ENCODE measurements around the gene MUC22.
"Not testable (repeated sequence)": the region's sequence is repeated elsewhere in the genome, so short reads cannot be mapped to it uniquely, and the experiment has no call there.

Gene MUC22

DNA sequence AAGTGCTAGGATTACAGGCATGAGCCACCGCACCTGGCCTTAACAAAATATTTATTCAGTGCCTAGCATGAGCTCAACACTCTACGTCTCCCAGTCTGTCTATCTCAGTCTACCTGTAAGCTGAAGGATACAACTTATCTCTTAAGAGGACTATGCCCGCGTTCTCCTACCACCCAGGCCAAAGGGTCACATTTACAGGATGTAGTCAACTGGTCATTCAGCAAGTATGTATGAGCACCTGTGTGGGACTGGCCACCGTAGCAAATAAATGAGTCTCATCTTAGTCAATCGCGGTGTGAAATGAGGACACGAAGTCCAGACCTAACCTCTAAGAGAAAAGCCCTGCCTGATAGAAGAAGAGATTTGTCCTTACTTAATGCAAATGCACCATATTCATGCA lies 49.9 kb downstream of the MUC22 start:
- TF ChIP-seq CTCF (IDR thresholded peaks at IDR 0.05; ENCODE audit: borderline replicate concordance, control extremely low read depth, extremely low read depth, insufficient read depth, missing control alignments) = no peak
- no peak for DNase-seq (ENCODE audit: low spot score)
- in situ Hi-C loops (cut with MboI; ENCODE audit: low sequenced_read_pairs, unreplicated experiment) = no loop called here

GRCh38 chr6:31063906-31064435 lies 53.7 kb downstream of the MUC22 start:
- in situ Hi-C loops (cut with MboI; ENCODE audit: low sequenced_read_pairs, unreplicated experiment) = no loop called here
- DNase-seq (ENCODE audit: low spot score) = no peak
- no peak for TF ChIP-seq CTCF (IDR thresholded peaks at IDR 0.05; ENCODE audit: borderline replicate concordance, control extremely low read depth, extremely low read depth, insufficient read depth, missing control alignments)

DNA sequence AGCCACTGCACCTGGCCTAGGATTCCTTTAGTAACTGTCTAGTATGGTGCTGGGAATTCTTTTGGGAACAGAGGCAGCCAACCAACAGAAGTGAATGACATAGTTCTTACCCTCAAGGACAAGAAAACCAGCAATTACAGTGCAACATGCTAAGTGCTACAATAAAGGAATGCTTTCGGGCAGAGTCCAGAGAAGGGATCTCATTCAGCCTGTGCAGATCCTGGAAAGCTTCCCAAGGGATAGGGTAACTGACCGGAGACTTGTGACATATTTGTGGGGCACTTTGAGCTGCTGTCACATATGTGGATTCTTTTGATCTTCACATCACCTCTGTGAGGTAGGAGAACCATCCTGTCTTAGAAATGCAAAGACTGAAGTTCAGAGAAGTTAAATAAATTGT lies 55.3 kb downstream of the MUC22 start:
- in situ Hi-C loops (cut with MboI; ENCODE audit: low sequenced_read_pairs, unreplicated experiment) = no loop called here
- no peak for TF ChIP-seq CTCF (IDR thresholded peaks at IDR 0.05; ENCODE audit: borderline replicate concordance, control extremely low read depth, extremely low read depth, insufficient read depth, missing control alignments)
- DNase-seq (ENCODE audit: low spot score) = no peak

DNA sequence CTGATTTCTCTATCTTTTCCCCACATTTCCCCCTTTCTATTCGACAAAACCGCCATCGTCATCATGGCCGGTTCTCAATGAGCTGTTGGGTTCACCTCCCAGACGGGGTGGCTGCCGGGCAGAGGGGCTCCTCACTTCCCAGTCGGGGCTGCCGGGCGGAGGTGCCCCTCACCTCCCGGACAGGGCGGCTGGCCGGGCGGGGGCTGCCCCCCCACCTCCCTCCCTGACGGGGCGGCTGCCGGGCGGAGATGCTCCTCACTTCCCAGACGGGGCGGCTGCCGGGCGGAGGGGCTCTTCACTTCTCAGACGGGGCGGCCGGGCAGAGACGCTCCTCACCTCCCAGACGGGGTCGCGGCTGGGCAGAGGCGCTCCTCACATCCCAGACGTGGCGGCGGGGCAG lies 56.8 kb downstream of the MUC22 start:
- DNase-seq (ENCODE audit: low spot score); in situ Hi-C loops (cut with MboI; ENCODE audit: low sequenced_read_pairs, unreplicated experiment): not testable (repeated sequence)

DNA sequence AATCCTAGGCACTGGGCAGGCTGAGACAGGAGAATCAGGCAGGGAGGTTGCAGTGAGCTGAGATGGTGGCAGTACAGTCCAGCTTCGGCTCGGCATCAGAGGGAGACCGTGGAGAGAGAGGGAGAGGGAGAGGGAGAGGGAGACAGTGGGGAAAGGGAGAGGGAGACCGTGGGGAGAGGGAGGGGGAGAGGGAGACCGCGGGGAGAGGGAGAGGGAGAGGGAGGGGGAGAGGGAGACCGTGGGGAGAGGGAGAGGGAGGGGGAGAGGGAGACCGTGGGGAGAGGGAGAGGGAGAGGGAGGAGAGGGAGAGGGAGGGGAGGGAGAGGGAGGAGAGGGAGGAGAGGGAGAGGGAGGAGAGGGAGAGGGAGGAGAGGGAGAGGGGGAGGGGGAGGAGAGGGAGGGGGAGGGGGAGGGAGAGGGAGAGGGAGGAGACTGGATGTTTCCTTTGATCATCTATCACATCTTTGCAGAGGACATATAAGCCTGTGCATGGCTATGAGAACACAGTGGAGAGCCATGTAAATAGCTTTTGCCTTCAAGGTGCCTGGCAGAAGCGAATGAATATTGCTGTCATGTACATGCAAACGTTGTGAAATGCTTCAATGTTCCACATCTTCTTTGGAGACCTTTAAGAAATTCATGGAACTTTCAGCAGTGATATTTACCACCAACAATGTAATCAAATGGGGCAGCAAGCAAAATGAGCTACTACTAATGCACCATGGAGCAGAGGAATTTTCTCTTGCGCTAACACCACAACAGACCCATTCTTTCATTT lies 57.8 kb downstream of the MUC22 start:
- DNase-seq (ENCODE audit: low spot score); in situ Hi-C loops (cut with MboI; ENCODE audit: low sequenced_read_pairs, unreplicated experiment): not testable (repeated sequence)

GRCh38 chr6:31068669-31069340 lies 58.5 kb downstream of the MUC22 start:
- DNase-seq (ENCODE audit: low spot score) = peak; percentile 84
- in situ Hi-C loops (cut with MboI; ENCODE audit: low sequenced_read_pairs, unreplicated experiment) = no loop called here
- TF ChIP-seq CTCF (IDR thresholded peaks at IDR 0.05; ENCODE audit: borderline replicate concordance, control extremely low read depth, extremely low read depth, insufficient read depth, missing control alignments) = peak; percentile 80

- DNase-seq (ENCODE audit: low spot score) = no peak
- in situ Hi-C loops (cut with MboI; ENCODE audit: low sequenced_read_pairs, unreplicated experiment) = loop anchor here (10.0 kb wide), 1 partner anchor 246 kb away; no protein-coding TSS in a partner anchor
- peak; percentile 24 for TF ChIP-seq CTCF (IDR thresholded peaks at IDR 0.05; ENCODE audit: borderline replicate concordance, control extremely low read depth, extremely low read depth, insufficient read depth, missing control alignments)
Observed at GRCh38 chr6:31070711-31071197, 60.5 kb downstream of the MUC22 start.

All from GM13976 (cell line).